ENCODE data around the gene UNC5C. TPM values are rescaled to one million over a fixed set of nuclear protein-coding genes. Genes with fewer than 3 reads are reported as not detected.

Gene UNC5C
- total RNA-seq, 1 donor from 2014 or later: 12.0 TPM

GRCh38 chr4:95398217-95398616 lies 150.6 kb downstream of the UNC5C start:
- H3K4me3 ChIP-seq: no peak overlapping the region
- DNase-seq (ENCODE audit: extremely low spot score in 2 of 2): no peak
- intact Hi-C loops (cut with DNase I): no loop called here
- no peaks in the 10 kb centered on the region for H3K4me1 ChIP-seq
- TF ChIP-seq, protein P1, sequence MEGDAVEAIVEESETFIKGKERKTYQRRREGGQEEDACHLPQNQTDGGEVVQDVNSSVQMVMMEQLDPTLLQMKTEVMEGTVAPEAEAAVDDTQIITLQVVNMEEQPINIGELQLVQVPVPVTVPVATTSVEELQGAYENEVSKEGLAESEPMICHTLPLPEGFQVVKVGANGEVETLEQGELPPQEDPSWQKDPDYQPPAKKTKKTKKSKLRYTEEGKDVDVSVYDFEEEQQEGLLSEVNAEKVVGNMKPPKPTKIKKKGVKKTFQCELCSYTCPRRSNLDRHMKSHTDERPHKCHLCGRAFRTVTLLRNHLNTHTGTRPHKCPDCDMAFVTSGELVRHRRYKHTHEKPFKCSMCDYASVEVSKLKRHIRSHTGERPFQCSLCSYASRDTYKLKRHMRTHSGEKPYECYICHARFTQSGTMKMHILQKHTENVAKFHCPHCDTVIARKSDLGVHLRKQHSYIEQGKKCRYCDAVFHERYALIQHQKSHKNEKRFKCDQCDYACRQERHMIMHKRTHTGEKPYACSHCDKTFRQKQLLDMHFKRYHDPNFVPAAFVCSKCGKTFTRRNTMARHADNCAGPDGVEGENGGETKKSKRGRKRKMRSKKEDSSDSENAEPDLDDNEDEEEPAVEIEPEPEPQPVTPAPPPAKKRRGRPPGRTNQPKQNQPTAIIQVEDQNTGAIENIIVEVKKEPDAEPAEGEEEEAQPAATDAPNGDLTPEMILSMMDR (IDR thresholded peaks at IDR 0.05): no peak
- TF ChIP-seq POLR2A (IDR thresholded peaks at IDR 0.05): no peak
- no peak for TF ChIP-seq POLR2AphosphoS5 (IDR thresholded peaks at IDR 0.05; ENCODE audit: insufficient read depth in 1 of 2, low read depth in 1 of 2)
- H3K27ac ChIP-seq: no peak overlapping the region
- no peaks in the 10 kb centered on the region for H3K27me3 ChIP-seq
- no peaks in the 10 kb centered on the region for H3K9me3 ChIP-seq
- H3K36me3 ChIP-seq: no peaks in the 10 kb centered on the region

DNA sequence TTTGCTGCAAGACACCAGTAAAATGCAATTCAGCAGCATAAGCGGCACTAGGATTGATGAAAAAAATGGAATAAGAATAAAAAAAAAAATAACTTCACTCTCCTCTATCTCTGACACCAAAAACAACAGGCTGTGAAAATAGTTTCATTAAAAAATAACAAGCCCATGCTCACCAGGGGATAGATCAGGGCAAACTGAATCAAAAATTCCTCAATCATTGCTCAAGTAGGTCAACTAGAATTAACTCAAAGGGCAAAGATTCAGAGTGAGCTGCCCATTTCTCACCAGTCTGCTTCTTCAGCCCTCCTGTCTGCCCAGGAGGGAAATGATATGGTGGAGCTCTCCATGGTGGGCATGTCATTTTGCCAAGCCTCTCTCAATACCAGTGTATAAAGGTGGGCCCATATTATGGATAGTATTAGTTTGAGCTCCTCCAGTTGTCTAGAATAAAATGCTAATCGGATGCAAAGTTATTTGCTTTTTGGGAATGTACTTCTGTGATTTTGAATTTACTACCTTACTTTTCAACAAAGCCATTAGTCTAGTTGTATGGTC lies 153.9 kb downstream of the UNC5C start:
- intact Hi-C loops (cut with DNase I): no loop called here
- no peak overlapping the region for H3K4me3 ChIP-seq
- no peaks in the 10 kb centered on the region for H3K4me1 ChIP-seq
- no peak overlapping the region for H3K27ac ChIP-seq
- no peak for TF ChIP-seq POLR2AphosphoS5 (IDR thresholded peaks at IDR 0.05; ENCODE audit: insufficient read depth in 1 of 2, low read depth in 1 of 2)
- TF ChIP-seq POLR2A (IDR thresholded peaks at IDR 0.05): no peak
- TF ChIP-seq, protein P1 (IDR thresholded peaks at IDR 0.05): no peak
- no peaks in the 10 kb centered on the region for H3K27me3 ChIP-seq
- no peaks in the 10 kb centered on the region for H3K9me3 ChIP-seq
- no peaks in the 10 kb centered on the region for H3K36me3 ChIP-seq
- DNase-seq (ENCODE audit: extremely low spot score in 2 of 2): no peak

GRCh38 chr4:95393821-95394220 lies 155.0 kb downstream of the UNC5C start:
- Histone ChIP-seq H3K27ac (no peak overlapping the region), H3K27me3 (no peaks in the 10 kb centered on the region), H3K4me1 (no peaks in the 10 kb centered on the region), H3K4me3 (no peak overlapping the region), H3K9me3 (no peaks in the 10 kb centered on the region), H3K36me3 (no peaks in the 10 kb centered on the region)
- TF ChIP-seq POLR2A (IDR thresholded peaks at IDR 0.05): no peak
- TF ChIP-seq, protein P1 (IDR thresholded peaks at IDR 0.05): no peak
- TF ChIP-seq POLR2AphosphoS5 (IDR thresholded peaks at IDR 0.05; ENCODE audit: insufficient read depth in 1 of 2, low read depth in 1 of 2): no peak
- DNase-seq (ENCODE audit: extremely low spot score in 2 of 2): no peak
- intact Hi-C loops (cut with DNase I): no loop called here

- no peak for TF ChIP-seq POLR2AphosphoS5 (IDR thresholded peaks at IDR 0.05; ENCODE audit: insufficient read depth in 1 of 2, low read depth in 1 of 2)
- no peaks in the 10 kb centered on the region for H3K9me3 ChIP-seq
- no peaks in the 10 kb centered on the region for H3K36me3 ChIP-seq
- no peak overlapping the region for H3K4me3 ChIP-seq
- intact Hi-C loops (cut with DNase I): no loop called here
- no peak overlapping the region for H3K27ac ChIP-seq
- H3K27me3 ChIP-seq: no peaks in the 10 kb centered on the region
- DNase-seq (ENCODE audit: extremely low spot score in 2 of 2): no peak
- H3K4me1 ChIP-seq: no peaks in the 10 kb centered on the region
Observed at GRCh38 chr4:95388911-95389310, 159.9 kb downstream of the UNC5C start.

- no peaks in the 10 kb centered on the region for H3K27me3 ChIP-seq
- TF ChIP-seq POLR2A (IDR thresholded peaks at IDR 0.05): no peak
- no peak for TF ChIP-seq POLR2AphosphoS5 (IDR thresholded peaks at IDR 0.05; ENCODE audit: insufficient read depth in 1 of 2, low read depth in 1 of 2)
- TF ChIP-seq, protein P1 (IDR thresholded peaks at IDR 0.05): no peak
- no peaks in the 10 kb centered on the region for H3K36me3 ChIP-seq
- H3K4me3 ChIP-seq: no peak overlapping the region
- H3K9me3 ChIP-seq: no peaks in the 10 kb centered on the region
- DNase-seq (ENCODE audit: extremely low spot score in 2 of 2): no peak
- H3K4me1 ChIP-seq: no peaks in the 10 kb centered on the region
- intact Hi-C loops (cut with DNase I): no loop called here
- H3K27ac ChIP-seq: no peak overlapping the region
Observed at GRCh38 chr4:95387719-95388118, 161.1 kb downstream of the UNC5C start.

Measured in vagina (tissue), 2 donors.